ENCODE data around the gene VAMP5. TPM values are rescaled to one million over a fixed set of nuclear protein-coding genes. Genes with fewer than 3 reads are reported as not detected.

The VAMP5 gene
- total and polyA plus RNA-seq, 9 of the 15 experiments (the other 6 are each of a cell fraction or from before 2014, with no cell fraction given), result 0.54 to 1.9 (median 1.5) TPM; not detected in 2

- TF ChIP-seq CEBPG (CRISPR knock-in tag; IDR thresholded peaks at IDR 0.05) (0 out of 2 replicates have a peak, but pooled peaks have one; percentile 4), CEBPG (tag; conservative IDR thresholded peaks at IDR 0.05 in 1 of 2, IDR thresholded peaks at IDR 0.05 in 1 of 2) (no peak), EGR1 (conservative IDR thresholded peaks at IDR 0.05) (no peak), POLR2H (tag; IDR thresholded peaks at IDR 0.05; ENCODE audit: low read depth) (peak; percentile 83), FIP1L1 (IDR thresholded peaks at IDR 0.05; ENCODE audit: low read depth, low read length, poor library complexity, severe bottlenecking) (peak; percentile 99), KDM4B (IDR thresholded peaks at IDR 0.05; ENCODE audit: borderline replicate concordance in 2 of 2, low read depth in 1 of 2) (0 out of 4 replicates have a peak, but pooled peaks of 1 of the 2 experiments have one; percentile 66), PML (IDR thresholded peaks at IDR 0.05; ENCODE audit: low read length) (peak; percentile 41), FOXP1 (CRISPR knock-in tag; IDR thresholded peaks at IDR 0.05) (peak; percentile 64; the same call in 1 of the 2 replicates), THAP12 (CRISPR knock-in tag; IDR thresholded peaks at IDR 0.05) (0 out of 2 replicates have a peak, but pooled peaks have one; percentile 21), HDAC6 (IDR thresholded peaks at IDR 0.05; ENCODE audit: low read depth, low read length) (no peak), TBL1XR1 (IDR thresholded peaks at IDR 0.05; ENCODE audit: low read length in 2 of 2) (peak in 1 of 2 experiments; percentile 75; a peak in 2 of 4 replicates), NONO (IDR thresholded peaks at IDR 0.05; ENCODE audit: low read depth in 2 of 2, low read length in 1 of 2) (peak in 1 of 2 experiments; percentile 96; a peak in 2 of 4 replicates), ZNF347 (CRISPR knock-in tag; IDR thresholded peaks at IDR 0.05; ENCODE audit: low read depth) (no peak), ZBTB7A (IDR thresholded peaks at IDR 0.05; ENCODE audit: borderline replicate concordance, control insufficient read depth, low read depth, low read length) (peak; percentile 55; the same call in 1 of the 2 replicates), DPF2 (IDR thresholded peaks at IDR 0.05) (0 out of 2 replicates have a peak, but pooled peaks have one; percentile 13), RNF2 (IDR thresholded peaks at IDR 0.05) (0 out of 2 replicates have a peak, but pooled peaks have one; percentile 29), HDAC2 (IDR thresholded peaks at IDR 0.05) (peak; percentile 78), ARID4B (CRISPR knock-in tag; IDR thresholded peaks at IDR 0.05) (peak; percentile 91), HDAC1 (IDR thresholded peaks at IDR 0.05) (peak in 1 of 2 experiments; percentile 98; a peak in 2 of 4 replicates)
- TF ChIP-seq, protein P1, sequence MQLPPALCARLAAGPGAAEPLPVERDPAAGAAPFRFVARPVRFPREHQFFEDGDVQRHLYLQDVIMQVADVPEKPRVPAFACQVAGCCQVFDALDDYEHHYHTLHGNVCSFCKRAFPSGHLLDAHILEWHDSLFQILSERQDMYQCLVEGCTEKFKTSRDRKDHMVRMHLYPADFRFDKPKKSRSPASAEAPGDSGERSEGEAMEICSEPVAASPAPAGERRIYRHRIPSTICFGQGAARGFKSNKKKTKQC (CRISPR knock-in tag; IDR thresholded peaks at IDR 0.05), result peak; percentile 46
Measured at GRCh38 chr2:85539361-85540132, 44.7 kb upstream of the VAMP5 start (continued).

All from K562 (cell line).